ENCODE measurements around the gene ZCCHC18. TPM values are rescaled to one million over a fixed set of nuclear protein-coding genes. Genes with fewer than 3 reads are reported as not detected.

The ZCCHC18 gene
- total RNA-seq, result 0.49 TPM in 1 of 2 replicates, not detected in the other

DNA sequence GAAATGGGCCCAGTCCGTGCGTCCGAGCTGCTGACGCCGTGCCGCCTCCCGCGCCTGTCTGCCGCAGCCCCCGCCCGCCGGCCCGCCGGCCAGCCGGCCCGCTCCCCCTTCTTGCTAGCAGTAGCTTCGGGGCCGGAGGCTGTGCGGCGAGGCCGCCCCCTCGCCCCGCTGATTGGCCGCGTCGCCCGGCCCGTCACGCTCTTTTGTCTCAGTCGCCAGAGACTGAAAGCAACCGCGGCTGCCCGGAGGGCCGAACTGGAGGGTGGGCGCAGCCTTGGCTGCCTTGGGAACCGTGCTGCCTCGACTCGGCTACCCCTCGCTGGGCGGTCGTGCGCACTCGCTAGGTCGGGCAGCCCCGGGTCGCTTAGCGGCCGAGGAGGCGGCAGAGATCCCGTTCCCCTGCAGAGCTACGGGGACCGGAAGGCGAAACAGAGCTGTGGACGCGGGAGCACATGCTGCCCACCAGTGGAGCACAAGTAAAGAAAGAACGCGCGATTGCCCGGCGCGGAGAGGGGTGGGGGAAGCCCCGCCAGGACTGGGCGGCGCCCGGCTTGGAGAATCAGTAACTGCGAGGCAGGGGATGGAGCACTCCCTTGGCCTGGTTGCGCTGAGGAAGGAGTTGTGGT is at the start of gene ZCCHC18:
Gene ZCCHC18 (plus strand): TSS at position 198 of the 626 bp plus-strand sequence. CDS start 1,589 bp downstream, outside the sequence.

DNA sequence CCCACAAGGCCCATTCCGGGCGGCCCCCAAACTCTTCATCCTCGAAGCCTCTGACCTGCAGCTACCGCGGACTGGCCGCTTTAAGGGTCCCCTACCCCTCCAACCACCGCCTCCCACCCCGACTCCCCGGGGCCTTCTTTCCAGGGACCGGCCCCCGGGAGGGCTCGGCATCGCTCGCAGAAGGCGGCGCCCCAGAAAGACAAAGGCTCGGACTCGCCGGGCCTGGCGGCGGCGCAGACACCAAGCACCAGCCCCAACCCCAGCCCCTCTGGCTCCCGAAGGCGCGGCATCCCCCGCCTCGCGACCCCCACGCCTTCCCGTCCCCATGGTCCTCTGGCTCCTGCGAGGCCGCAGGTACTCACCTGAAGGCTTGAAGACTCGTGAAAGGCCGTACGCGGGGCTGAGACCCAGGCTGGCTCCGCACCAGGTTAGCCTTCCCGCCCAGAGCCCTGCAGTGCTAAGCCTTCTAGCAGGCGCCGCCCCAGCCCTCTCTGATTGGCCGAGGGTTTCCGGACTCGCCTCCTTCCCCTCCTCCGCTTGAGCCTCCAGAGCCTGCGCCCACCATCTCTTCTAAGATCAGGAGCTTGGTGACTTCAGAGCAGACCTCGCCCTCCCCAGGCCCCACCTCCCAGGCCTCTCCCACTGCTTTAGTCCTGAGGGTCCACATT is 36.4 kb upstream of the ZCCHC18 start, which contains the start of gene TMSB15C:
Gene TMSB15C (minus strand): TSS at position 459 of the 668 bp plus-strand sequence.

DNA sequence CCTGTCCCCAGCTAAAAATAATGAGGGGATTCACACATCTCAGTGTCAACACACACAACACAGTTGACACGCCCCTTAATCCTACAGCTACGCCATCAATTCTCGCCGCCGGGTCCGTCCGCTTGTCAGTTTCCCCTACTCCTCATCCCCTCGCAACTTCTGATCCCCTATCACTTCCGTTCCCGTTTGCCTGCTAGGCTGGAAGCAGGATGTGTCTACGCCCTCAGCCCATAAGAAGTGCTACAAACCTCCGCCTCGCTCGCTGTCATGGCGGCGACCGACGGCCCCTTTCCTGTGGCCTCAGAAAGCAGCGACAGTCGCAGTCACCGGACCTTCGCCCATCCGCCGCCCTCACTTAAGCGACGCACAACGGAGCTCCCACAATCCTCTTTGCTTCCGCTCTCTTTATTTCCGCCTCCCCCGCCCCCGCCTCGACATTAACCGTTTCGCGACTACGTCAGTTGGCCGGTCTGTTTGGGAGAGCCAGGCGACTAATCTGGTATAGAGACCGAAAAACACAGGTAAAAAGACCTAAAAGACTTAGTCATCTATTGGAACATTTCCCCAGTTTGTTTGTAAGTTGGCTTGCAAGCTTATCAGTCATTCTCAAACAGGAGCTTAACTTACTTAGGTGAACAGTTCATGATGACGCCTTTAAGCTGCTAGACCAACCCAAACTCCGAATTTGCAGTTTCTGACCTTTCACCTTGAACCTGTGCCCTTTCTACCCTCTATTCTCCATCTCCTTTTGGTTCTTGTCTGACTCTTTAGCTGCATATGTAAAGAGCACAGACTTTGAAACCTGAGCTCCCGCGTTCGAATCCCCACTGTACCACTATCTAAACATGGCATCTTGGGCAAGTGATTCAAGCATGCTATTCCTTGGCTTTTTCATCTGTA is 44.6 kb downstream of the ZCCHC18 start, which contains the start of gene SLC25A53:
Gene SLC25A53 (minus strand): TSS at position 380 of the 900 bp plus-strand sequence. CDS start 51,752 bp downstream, outside the sequence.

Other genes starting within 250 kb of the ZCCHC18 start
- gene TMSB15B, start 149.9 kb upstream of the ZCCHC18 start, total RNA-seq, result 1.1 and 1.2 TPM in 2 replicates
- gene H2BW1, start 98.8 kb upstream of the ZCCHC18 start, total RNA-seq, result not detected in 2 replicates
- not detected in 2 replicates for gene H2BW2, start 72.6 kb upstream of the ZCCHC18 start, total RNA-seq
- gene TMSB15C, start 36.3 kb upstream of the ZCCHC18 start, total RNA-seq, result 0.73 and 2.2 TPM in 2 replicates
- 2.3 and 9.4 TPM in 2 replicates for gene SLC25A53, start 44.5 kb downstream of the ZCCHC18 start, total RNA-seq
- gene FAM199X, start 53.9 kb downstream of the ZCCHC18 start, total RNA-seq, result 4.9 and 7.0 TPM in 2 replicates
- not detected in 2 replicates for gene ESX1, start 142.4 kb downstream of the ZCCHC18 start, total RNA-seq

Data from cardiac ventricle fibroblast (primary cell).